Spleen (tissue), 7 donors: ENCODE results near the gene CD163L1.

Experiments
- POLR2A ChIP-seq, 3 donors: fragments of 450-650 bp; IDR thresholded peaks; one replicate each; pipeline ENCODE4 v1.5.1; 2017; ENCODE audit warnings: antibody characterized with exemption in 3 of 3, mild to moderate bottlenecking in 1 of 3
- TF ChIP-seq, protein P1 (sequence below), 11 experiments: fragments of 200-600 bp in 7 of 11; fragments of 450-650 bp in 4 of 11; sonication (generic) in 4 of 11; IDR thresholded peaks in 8 of 11; conservative IDR thresholded peaks in 3 of 11; 1 replicate in 7 of 11; 2 replicates in 4 of 11; pipeline versions ENCODE4 v1.4.0 to v1.8.0; 2016 to 2021; ENCODE audit warnings: antibody characterized with exemption in 11 of 11, inconsistent platforms in 4 of 11, mild to moderate bottlenecking in 1 of 11
- donor health status: DM: no; HTN: no; CAD: no; lungs with moderate emphysema.
- donor health status: DM: no; HTN: no; CAD: no.
- donor health status: DM: no; HTN: no; CAD: no.

DNA sequence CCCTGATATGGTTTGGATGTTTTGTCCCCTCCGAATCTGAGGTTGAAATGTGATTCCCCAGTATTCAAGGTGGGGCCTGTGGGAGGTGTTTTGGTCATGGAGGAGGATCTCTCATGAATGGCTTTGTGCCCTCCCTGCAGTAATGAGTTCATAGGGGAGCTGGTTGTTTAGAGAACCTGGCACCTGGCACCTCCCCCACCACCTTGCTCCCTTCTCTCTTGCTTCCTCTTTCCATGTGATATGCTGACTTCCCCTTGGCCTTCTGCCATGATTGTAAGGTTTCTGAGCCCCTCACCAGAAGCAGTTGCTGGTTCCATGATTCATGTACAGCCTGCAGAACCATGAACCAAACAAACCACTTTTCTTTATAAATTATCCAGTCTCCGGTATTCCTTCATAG, 32.6 kb downstream of the CD163L1 start:
- TF ChIP-seq, protein P1, sequence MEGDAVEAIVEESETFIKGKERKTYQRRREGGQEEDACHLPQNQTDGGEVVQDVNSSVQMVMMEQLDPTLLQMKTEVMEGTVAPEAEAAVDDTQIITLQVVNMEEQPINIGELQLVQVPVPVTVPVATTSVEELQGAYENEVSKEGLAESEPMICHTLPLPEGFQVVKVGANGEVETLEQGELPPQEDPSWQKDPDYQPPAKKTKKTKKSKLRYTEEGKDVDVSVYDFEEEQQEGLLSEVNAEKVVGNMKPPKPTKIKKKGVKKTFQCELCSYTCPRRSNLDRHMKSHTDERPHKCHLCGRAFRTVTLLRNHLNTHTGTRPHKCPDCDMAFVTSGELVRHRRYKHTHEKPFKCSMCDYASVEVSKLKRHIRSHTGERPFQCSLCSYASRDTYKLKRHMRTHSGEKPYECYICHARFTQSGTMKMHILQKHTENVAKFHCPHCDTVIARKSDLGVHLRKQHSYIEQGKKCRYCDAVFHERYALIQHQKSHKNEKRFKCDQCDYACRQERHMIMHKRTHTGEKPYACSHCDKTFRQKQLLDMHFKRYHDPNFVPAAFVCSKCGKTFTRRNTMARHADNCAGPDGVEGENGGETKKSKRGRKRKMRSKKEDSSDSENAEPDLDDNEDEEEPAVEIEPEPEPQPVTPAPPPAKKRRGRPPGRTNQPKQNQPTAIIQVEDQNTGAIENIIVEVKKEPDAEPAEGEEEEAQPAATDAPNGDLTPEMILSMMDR (IDR thresholded peaks at IDR 0.05 in 8 of 11, conservative IDR thresholded peaks at IDR 0.05 in 3 of 11): no peak
- no peak for TF ChIP-seq POLR2A (IDR thresholded peaks at IDR 0.05)
